ENCODE data around the gene DYRK3. TPM values are rescaled to one million over a fixed set of nuclear protein-coding genes. Genes with fewer than 3 reads are reported as not detected.

Gene DYRK3
- total and polyA plus RNA-seq, 9 of the 15 experiments (the other 6 are each of a cell fraction or from before 2014, with no cell fraction given), result 4.5 to 33.7 (median 25.7) TPM

- TF ChIP-seq GATAD2A (IDR thresholded peaks at IDR 0.05) (peak; percentile 86; the same call in 1 of the 2 replicates), MTA3 (IDR thresholded peaks at IDR 0.05; ENCODE audit: borderline replicate concordance) (peak; percentile 93), POLR2G (IDR thresholded peaks at IDR 0.05; ENCODE audit: low read depth, low read length) (no peak), HDAC2 (IDR thresholded peaks at IDR 0.05) (peak; percentile 93), PHF8 (IDR thresholded peaks at IDR 0.05; ENCODE audit: borderline replicate concordance, low read length) (no peak), ATF3 (IDR thresholded peaks at IDR 0.05) (peak; percentile 36; the same call in 1 of the 2 replicates), ATF3 (CRISPR knock-in tag; conservative IDR thresholded peaks at IDR 0.05) (peak; percentile 43; the same call in 1 of the 2 replicates), IRF2 (CRISPR knock-in tag; IDR thresholded peaks at IDR 0.05) (no peak), MTA1 (IDR thresholded peaks at IDR 0.05; ENCODE audit: borderline replicate concordance) (peak; percentile 91), HNRNPH1 (optimal IDR thresholded peaks at IDR 0.05; ENCODE audit: low read depth, low read length) (no peak), C11orf30 (IDR thresholded peaks at IDR 0.05; ENCODE audit: low read depth) (peak; percentile 33; the same call in 1 of the 2 replicates)
- TF ChIP-seq, protein P1, sequence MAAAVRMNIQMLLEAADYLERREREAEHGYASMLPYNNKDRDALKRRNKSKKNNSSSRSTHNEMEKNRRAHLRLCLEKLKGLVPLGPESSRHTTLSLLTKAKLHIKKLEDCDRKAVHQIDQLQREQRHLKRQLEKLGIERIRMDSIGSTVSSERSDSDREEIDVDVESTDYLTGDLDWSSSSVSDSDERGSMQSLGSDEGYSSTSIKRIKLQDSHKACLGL (CRISPR knock-in tag; IDR thresholded peaks at IDR 0.05; ENCODE audit: borderline replicate concordance, poor library complexity, severe bottlenecking), result peak; percentile 24
- TF ChIP-seq, protein P2, sequence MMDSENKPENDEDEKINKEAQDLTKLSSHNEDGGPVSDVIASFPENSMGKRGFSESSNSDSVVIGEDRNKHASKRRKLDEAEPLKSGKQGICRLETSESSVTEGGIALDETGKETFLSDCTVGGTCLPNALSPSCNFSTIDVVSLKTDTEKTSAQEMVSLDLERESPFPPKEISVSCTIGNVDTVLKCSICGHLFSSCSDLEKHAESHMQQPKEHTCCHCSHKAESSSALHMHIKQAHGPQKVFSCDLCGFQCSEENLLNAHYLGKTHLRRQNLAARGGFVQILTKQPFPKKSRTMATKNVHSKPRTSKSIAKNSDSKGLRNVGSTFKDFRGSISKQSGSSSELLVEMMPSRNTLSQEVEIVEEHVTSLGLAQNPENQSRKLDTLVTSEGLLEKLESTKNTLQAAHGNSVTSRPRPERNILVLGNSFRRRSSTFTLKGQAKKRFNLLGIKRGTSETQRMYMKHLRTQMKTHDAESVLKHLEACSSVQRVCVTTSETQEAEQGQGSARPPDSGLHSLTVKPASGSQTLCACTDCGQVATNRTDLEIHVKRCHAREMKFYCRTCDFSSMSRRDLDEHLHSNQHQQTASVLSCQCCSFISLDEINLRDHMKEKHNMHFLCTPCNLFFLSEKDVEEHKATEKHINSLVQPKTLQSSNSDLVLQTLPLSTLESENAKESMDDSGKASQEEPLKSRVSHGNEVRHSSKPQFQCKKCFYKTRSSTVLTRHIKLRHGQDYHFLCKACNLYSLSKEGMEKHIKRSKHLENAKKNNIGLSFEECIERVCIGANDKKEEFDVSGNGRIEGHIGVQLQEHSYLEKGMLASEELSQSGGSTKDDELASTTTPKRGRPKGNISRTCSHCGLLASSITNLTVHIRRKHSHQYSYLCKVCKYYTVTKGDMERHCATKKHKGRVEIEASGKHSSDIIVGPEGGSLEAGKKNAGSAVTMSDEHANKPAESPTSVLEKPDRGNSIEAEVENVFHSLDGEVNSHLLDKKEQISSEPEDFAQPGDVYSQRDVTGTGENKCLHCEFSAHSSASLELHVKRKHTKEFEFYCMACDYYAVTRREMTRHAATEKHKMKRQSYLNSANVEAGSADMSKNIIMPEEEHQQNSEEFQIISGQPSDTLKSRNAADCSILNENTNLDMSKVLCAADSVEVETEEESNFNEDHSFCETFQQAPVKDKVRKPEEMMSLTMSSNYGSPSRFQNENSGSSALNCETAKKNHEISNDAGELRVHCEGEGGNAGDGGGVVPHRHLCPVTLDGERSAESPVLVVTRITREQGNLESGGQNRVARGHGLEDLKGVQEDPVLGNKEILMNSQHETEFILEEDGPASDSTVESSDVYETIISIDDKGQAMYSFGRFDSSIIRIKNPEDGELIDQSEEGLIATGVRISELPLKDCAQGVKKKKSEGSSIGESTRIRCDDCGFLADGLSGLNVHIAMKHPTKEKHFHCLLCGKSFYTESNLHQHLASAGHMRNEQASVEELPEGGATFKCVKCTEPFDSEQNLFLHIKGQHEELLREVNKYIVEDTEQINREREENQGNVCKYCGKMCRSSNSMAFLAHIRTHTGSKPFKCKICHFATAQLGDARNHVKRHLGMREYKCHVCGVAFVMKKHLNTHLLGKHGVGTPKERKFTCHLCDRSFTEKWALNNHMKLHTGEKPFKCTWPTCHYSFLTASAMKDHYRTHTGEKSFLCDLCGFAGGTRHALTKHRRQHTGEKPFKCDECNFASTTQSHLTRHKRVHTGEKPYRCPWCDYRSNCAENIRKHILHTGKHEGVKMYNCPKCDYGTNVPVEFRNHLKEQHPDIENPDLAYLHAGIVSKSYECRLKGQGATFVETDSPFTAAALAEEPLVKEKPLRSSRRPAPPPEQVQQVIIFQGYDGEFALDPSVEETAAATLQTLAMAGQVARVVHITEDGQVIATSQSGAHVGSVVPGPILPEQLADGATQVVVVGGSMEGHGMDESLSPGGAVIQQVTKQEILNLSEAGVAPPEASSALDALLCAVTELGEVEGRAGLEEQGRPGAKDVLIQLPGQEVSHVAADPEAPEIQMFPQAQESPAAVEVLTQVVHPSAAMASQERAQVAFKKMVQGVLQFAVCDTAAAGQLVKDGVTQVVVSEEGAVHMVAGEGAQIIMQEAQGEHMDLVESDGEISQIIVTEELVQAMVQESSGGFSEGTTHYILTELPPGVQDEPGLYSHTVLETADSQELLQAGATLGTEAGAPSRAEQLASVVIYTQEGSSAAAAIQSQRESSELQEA (IDR thresholded peaks at IDR 0.05; ENCODE audit: low read depth), result no peak; the same call in 1 of the 2 replicates
- TF ChIP-seq, protein P3, sequence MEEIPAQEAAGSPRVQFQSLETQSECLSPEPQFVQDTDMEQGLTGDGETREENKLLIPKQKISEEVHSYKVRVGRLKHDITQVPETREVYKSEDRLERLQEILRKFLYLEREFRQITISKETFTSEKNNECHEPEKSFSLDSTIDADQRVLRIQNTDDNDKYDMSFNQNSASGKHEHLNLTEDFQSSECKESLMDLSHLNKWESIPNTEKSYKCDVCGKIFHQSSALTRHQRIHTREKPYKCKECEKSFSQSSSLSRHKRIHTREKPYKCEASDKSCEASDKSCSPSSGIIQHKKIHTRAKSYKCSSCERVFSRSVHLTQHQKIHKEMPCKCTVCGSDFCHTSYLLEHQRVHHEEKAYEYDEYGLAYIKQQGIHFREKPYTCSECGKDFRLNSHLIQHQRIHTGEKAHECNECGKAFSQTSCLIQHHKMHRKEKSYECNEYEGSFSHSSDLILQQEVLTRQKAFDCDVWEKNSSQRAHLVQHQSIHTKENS (CRISPR knock-in tag; IDR thresholded peaks at IDR 0.05), result no peak
Observed at GRCh38 chr1:206672844-206673758, 37.8 kb downstream of the DYRK3 start (continued).
